Measurements from ENCODE around the gene ATP6AP2. TPM values are rescaled to one million over a fixed set of nuclear protein-coding genes. Genes with fewer than 3 reads are reported as not detected.
A peak's percentile ranks its signal among the peaks of the same experiment; 100 is the strongest.

ATP6AP2 gene
- polyA plus RNA-seq, 1 donor (not counting 4 experiments of a cell fraction or from before 2014, with no cell fraction given) = 176 TPM

DNA sequence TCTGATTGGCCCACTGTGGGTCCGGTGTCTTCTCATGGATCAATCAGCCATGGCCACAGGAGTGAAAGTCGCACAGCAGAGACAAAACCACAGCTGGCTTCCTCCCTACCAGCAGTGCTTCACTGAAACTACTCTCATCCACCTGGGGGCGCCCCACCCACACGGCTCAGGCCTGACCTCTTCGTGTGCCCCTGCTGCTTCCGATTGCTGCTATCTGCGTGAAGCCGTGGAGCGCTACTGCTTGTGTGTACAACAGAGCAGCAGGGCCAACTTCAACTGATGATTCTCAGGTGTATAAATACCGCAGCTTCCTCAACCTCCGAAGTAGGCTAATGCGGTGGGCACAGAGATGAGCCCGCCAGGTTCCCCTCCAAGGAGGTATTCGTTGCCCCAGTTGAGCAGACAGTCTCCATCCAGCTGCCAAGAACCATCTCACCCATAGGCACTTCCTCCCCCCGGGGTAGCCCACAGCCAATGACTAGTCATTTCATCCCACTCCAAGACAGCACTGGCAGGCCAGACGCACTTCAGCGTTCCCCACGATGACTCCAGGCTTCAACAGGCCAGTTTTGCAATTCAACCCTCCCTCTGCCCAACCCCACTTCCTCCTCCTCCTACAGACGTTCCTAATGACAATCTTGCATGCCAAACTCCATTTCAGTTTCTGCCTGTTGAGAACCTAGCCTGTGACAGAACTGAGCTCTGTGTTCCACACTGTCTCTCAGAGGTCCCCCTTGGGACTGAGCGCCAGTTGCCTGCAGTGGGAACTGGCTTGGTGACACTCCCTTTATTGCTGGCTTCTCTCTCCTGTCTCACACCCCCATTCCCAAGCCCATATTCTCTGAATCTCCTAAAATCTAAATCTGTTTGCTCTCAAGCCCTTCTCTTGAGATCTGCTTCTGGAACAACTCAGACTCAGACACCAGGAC, 41.3 kb upstream of the ATP6AP2 start:
- no peaks in the 10 kb centered on the region for H3K79me2 ChIP-seq (ENCODE audit: control insufficient read depth, insufficient read depth, low read length)
- no peak overlapping the region for H3K9ac ChIP-seq (ENCODE audit: control insufficient read depth, extremely low read depth, insufficient read depth, low read length)
- H3K4me2 ChIP-seq (ENCODE audit: control insufficient read depth, extremely low read depth, insufficient read depth, low read depth, low read length) = no peak overlapping the region
- dilution Hi-C loops (cut with MboI; ENCODE audit: extremely low pct_ligation_motif_present, low sequenced_read_pairs) = no loop called here
- no peak overlapping the region for H2AFZ ChIP-seq (ENCODE audit: control insufficient read depth, low read length)
- TF ChIP-seq EZH2 (IDR thresholded peaks at IDR 0.05; ENCODE audit: low read length) = no peak
- TF ChIP-seq, protein P1, sequence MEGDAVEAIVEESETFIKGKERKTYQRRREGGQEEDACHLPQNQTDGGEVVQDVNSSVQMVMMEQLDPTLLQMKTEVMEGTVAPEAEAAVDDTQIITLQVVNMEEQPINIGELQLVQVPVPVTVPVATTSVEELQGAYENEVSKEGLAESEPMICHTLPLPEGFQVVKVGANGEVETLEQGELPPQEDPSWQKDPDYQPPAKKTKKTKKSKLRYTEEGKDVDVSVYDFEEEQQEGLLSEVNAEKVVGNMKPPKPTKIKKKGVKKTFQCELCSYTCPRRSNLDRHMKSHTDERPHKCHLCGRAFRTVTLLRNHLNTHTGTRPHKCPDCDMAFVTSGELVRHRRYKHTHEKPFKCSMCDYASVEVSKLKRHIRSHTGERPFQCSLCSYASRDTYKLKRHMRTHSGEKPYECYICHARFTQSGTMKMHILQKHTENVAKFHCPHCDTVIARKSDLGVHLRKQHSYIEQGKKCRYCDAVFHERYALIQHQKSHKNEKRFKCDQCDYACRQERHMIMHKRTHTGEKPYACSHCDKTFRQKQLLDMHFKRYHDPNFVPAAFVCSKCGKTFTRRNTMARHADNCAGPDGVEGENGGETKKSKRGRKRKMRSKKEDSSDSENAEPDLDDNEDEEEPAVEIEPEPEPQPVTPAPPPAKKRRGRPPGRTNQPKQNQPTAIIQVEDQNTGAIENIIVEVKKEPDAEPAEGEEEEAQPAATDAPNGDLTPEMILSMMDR (optimal IDR thresholded peaks at IDR 0.05 in 1 of 3, IDR thresholded peaks at IDR 0.05 in 1 of 3, conservative IDR thresholded peaks at IDR 0.05 in 1 of 3; ENCODE audit: extremely low read depth in 1 of 3, insufficient read depth in 2 of 3, low read length in 3 of 3) = peak in 1 of 3 experiments; percentile 34
- no peak for DNase-seq (ENCODE audit: low read depth, low spot score)
- H3K4me3 ChIP-seq (ENCODE audit: control insufficient read depth in 2 of 3, extremely low read depth in 1 of 3, insufficient read depth in 2 of 3, low read depth in 1 of 3, low read length in 3 of 3) = no peak overlapping the region
- H3K9me1 ChIP-seq (ENCODE audit: control insufficient read depth, extremely low read depth, insufficient read depth, low read length) = no peaks in the 10 kb centered on the region
- peaks cover 28% of the 10 kb centered on the region for H3K27me3 ChIP-seq (ENCODE audit: control insufficient read depth, extremely low read depth, insufficient read depth, low read length)
- no peak for FAIRE-seq
- H4K20me1 ChIP-seq (ENCODE audit: control insufficient read depth, extremely low read depth, insufficient read depth, low read length) = no peaks in the 10 kb centered on the region
- no peaks in the 10 kb centered on the region for H3K9me3 ChIP-seq (ENCODE audit: control insufficient read depth, low read depth, low read length)
- no peak overlapping the region for H3K27ac ChIP-seq (ENCODE audit: control insufficient read depth, insufficient read depth, low read length)
- no peaks in the 10 kb centered on the region for H3K4me1 ChIP-seq (ENCODE audit: control insufficient read depth, extremely low read depth, insufficient read depth, low read length)
- H3K36me3 ChIP-seq (ENCODE audit: control insufficient read depth in 2 of 2, extremely low read depth in 1 of 2, insufficient read depth in 2 of 2, low read length in 2 of 2) = no peaks in the 10 kb centered on the region

DNA sequence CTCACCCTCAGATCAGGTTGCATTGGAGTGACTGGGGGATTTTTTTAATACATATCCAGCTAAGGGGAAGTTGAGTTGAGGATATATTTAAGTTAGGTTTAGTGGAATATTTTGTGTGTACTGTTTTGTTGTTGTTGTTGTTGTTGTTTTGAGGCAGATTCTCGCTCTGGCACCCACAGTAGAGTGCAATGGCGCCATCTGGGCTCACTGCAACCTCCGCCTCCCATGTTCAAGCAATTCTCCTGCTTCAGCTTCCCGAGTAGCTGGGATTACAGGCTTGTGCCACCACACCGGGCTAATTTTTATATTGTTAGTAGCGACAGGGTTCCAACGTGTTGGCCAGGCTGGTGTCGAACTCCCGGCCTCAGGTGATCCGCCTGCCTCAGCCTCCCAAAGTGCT, 38.6 kb upstream of the ATP6AP2 start:
- dilution Hi-C loops (cut with MboI; ENCODE audit: extremely low pct_ligation_motif_present, low sequenced_read_pairs) = no loop called here
- Histone ChIP-seq H3K36me3 (ENCODE audit: control insufficient read depth in 2 of 2, extremely low read depth in 1 of 2, insufficient read depth in 2 of 2, low read length in 2 of 2) (no peaks in the 10 kb centered on the region), H3K27ac (ENCODE audit: control insufficient read depth, insufficient read depth, low read length) (no peak overlapping the region), H3K4me2 (ENCODE audit: control insufficient read depth, extremely low read depth, insufficient read depth, low read depth, low read length) (no peak overlapping the region), H3K9me3 (ENCODE audit: control insufficient read depth, low read depth, low read length) (no peaks in the 10 kb centered on the region), H3K79me2 (ENCODE audit: control insufficient read depth, insufficient read depth, low read length) (no peaks in the 10 kb centered on the region), H4K20me1 (ENCODE audit: control insufficient read depth, extremely low read depth, insufficient read depth, low read length) (no peaks in the 10 kb centered on the region), H3K9me1 (ENCODE audit: control insufficient read depth, extremely low read depth, insufficient read depth, low read length) (no peaks in the 10 kb centered on the region), H3K9ac (ENCODE audit: control insufficient read depth, extremely low read depth, insufficient read depth, low read length) (no peak overlapping the region), H3K4me1 (ENCODE audit: control insufficient read depth, extremely low read depth, insufficient read depth, low read length) (no peaks in the 10 kb centered on the region), H3K27me3 (ENCODE audit: control insufficient read depth, extremely low read depth, insufficient read depth, low read length) (peaks cover 19% of the 10 kb centered on the region), H2AFZ (ENCODE audit: control insufficient read depth, low read length) (no peak overlapping the region), H3K4me3 (ENCODE audit: control insufficient read depth in 2 of 3, extremely low read depth in 1 of 3, insufficient read depth in 2 of 3, low read depth in 1 of 3, low read length in 3 of 3) (no peak overlapping the region)
- no peak for TF ChIP-seq EZH2 (IDR thresholded peaks at IDR 0.05; ENCODE audit: low read length)
- TF ChIP-seq, protein P1 (optimal IDR thresholded peaks at IDR 0.05 in 1 of 3, IDR thresholded peaks at IDR 0.05 in 1 of 3, conservative IDR thresholded peaks at IDR 0.05 in 1 of 3; ENCODE audit: extremely low read depth in 1 of 3, insufficient read depth in 2 of 3, low read length in 3 of 3) = peak in 1 of 3 experiments; percentile 1
- no peak for FAIRE-seq
- no peak for DNase-seq (ENCODE audit: low read depth, low spot score)
